K562 (cell line): ENCODE data around the gene CD48. TPM values are rescaled to one million over a fixed set of nuclear protein-coding genes. Genes with fewer than 3 reads are reported as not detected.

Experiments
- ATAC-seq: fragments of 200-7000 bp; cut with Tn5 transposase; 3 replicates; pipeline ENCODE4 v1.9.1; 2020; ENCODE audit warnings: moderate library complexity
- BruUV-seq: library from RNA; stranded (reverse); fragments of 400-500 nt; replicated peaks from 2 replicates; lab custom pipeline; 2021; lab: Mats Ljungman, UMichigan
- CTCF ChIA-PET: fragments of 300-600 bp; formaldehyde crosslinking; extraction: SDS; loops from one replicate; lab custom pipeline; 2021; ENCODE audit warnings: low intra/inter-chr PET ratio; lab: Yijun Ruan, JAX
- POLR2A ChIA-PET: fragments of 300-600, 350-650 bp; sonication (Branson Sonifier 250); formaldehyde crosslinking; extraction: SDS; loops from one replicate; lab custom pipeline; 2021; ENCODE audit warnings: antibody characterized with exemption, inconsistent platforms; lab: Yijun Ruan, JAX
- DNase-seq, 4 experiments: peaks; one replicate each; pipeline versions ENCODE4 v3.0.0 to v3.0.0-alpha.2; 2011 to 2018; ENCODE audit warnings: low spot score in 3 of 4, mixed read lengths in 3 of 4; ENCODE audit errors: extremely low read depth in 1 of 4
- FAIRE-seq: peaks from 2 replicates; lab custom pipeline; 2011; peaks lifted over from hg19 to GRCh38; lab: Jason Lieb, UNC
- H2AFZ ChIP-seq: 2 replicates; pipeline ENCODE4 v1.6.0; 2011; ENCODE audit warnings: low read depth, low read length, control low read depth, inconsistent platforms
- H3K27ac ChIP-seq: fragments of 200-600 bp; 3 replicates; pipeline ENCODE4 v1.8.0; 2011; ENCODE audit warnings: low read depth, mild to moderate bottlenecking, control low read depth, inconsistent platforms, low read length, moderate library complexity, mixed read lengths; ENCODE audit errors: extremely low read depth
- H3K27me3 ChIP-seq, 2 experiments: fragments of 300-600 bp in 1 of 2; 2 replicates in 1 of 2; 3 replicates in 1 of 2; pipeline versions ENCODE4 v1.6.0 to v1.8.0; 2011; ENCODE audit warnings: inconsistent platforms in 2 of 2, low read length in 2 of 2, mild to moderate bottlenecking in 1 of 2, mixed read lengths in 1 of 2, moderate library complexity in 1 of 2; ENCODE audit not compliant: control insufficient read depth in 2 of 2, insufficient read depth in 2 of 2
- H3K36me3 ChIP-seq: fragments of 300-600 bp; 3 replicates; pipeline ENCODE4 v1.8.0; 2011; ENCODE audit warnings: mild to moderate bottlenecking, low read length, inconsistent platforms; ENCODE audit not compliant: control insufficient read depth, insufficient read depth
- H3K4me1 ChIP-seq, 2 experiments: fragments of 200-600 bp in 1 of 2; replicated peaks in 1 of 2; 2 replicates in 1 of 2; 3 replicates in 1 of 2; pipeline versions ENCODE4 v1.5.1 to v1.8.0; 2011; ENCODE audit warnings: inconsistent platforms in 2 of 2, low read length in 2 of 2, mild to moderate bottlenecking in 1 of 2, mixed read lengths in 1 of 2, moderate library complexity in 1 of 2; ENCODE audit not compliant: control insufficient read depth in 2 of 2, insufficient read depth in 2 of 2
- H3K4me2 ChIP-seq: 2 replicates; pipeline ENCODE4 v1.6.1; 2011; ENCODE audit warnings: low read length, control low read depth, inconsistent platforms, mixed read lengths; ENCODE audit not compliant: insufficient read depth
- H3K4me3 ChIP-seq: fragments of 200-600 bp; sonication (generic), shearing (Covaris generic); 2 replicates; pipeline ENCODE4 v1.5.1; 2016; ENCODE audit warnings: control low read depth, inconsistent platforms
- H3K79me2 ChIP-seq: fragments of 200-600 bp; 3 replicates; pipeline ENCODE4 v1.8.0; 2011; ENCODE audit warnings: low read length, inconsistent platforms; ENCODE audit not compliant: control insufficient read depth, insufficient read depth
- H3K9ac ChIP-seq, 2 experiments: 2 replicates each; pipeline versions ENCODE4 v1.6.0 to v1.6.1; 2011; ENCODE audit warnings: low read depth in 2 of 2, low read length in 2 of 2, control low read depth in 1 of 2, inconsistent platforms in 1 of 2, mild to moderate bottlenecking in 1 of 2, mixed read lengths in 1 of 2; ENCODE audit not compliant: insufficient read depth in 1 of 2
- H3K9me1 ChIP-seq: one replicate; pipeline ENCODE4 v1.6.0; 2011; ENCODE audit warnings: inconsistent platforms, mild to moderate bottlenecking, low read length, moderate library complexity; ENCODE audit not compliant: control insufficient read depth, insufficient read depth
- H3K9me3 ChIP-seq: replicated peaks from 2 replicates; pipeline ENCODE4 v1.5.1; 2011; ENCODE audit warnings: low read depth, low read length, inconsistent platforms; ENCODE audit not compliant: control insufficient read depth, insufficient read depth
- H4K20me1 ChIP-seq: replicated peaks from 2 replicates; pipeline ENCODE4 v1.6.1; 2011; ENCODE audit warnings: low read length, inconsistent platforms, mixed read lengths; ENCODE audit not compliant: control insufficient read depth, insufficient read depth
- ARID1B ChIP-seq: fragments of 450-650 bp; IDR thresholded peaks from 2 replicates; pipeline ENCODE4 v1.6.1; 2016; ENCODE audit warnings: antibody characterized with exemption, mild to moderate bottlenecking, inconsistent platforms
- BRF1 ChIP-seq: IDR thresholded peaks from 3 replicates; pipeline ENCODE4 v1.6.1; 2011; ENCODE audit warnings: borderline replicate concordance, mild to moderate bottlenecking; ENCODE audit not compliant: insufficient read length; ENCODE audit errors: extremely low read depth
- CCAR2 ChIP-seq: fragments of 200-400 bp; formaldehyde crosslinking; IDR thresholded peaks from 2 replicates; pipeline ENCODE4 v1.6.1; 2017; ENCODE audit warnings: mild to moderate bottlenecking, low read depth, low read length
- CHD4 ChIP-seq: fragments of 200-600 bp; sonication (generic); IDR thresholded peaks from 3 replicates; pipeline ENCODE4 v1.6.1; 2012; ENCODE audit warnings: low read depth, mild to moderate bottlenecking, mixed read lengths, low read length, inconsistent platforms; ENCODE audit not compliant: insufficient read depth, insufficient replicate concordance, poor library complexity, severe bottlenecking
- HIVEP1 ChIP-seq: fragments of 250-450 bp; sonication (Bioruptor Pico); IDR thresholded peaks from 2 replicates; pipeline ENCODE4 v1.4.0; 2020; ENCODE audit warnings: mild to moderate bottlenecking
- SAFB2 ChIP-seq: fragments of 200-400 bp; formaldehyde crosslinking; IDR thresholded peaks from 2 replicates; pipeline ENCODE4 v1.6.1; 2018; ENCODE audit warnings: borderline replicate concordance, low read length, low read depth, moderate library complexity; ENCODE audit not compliant: severe bottlenecking
- XRCC4 ChIP-seq: IDR thresholded peaks from one replicate; pipeline ENCODE4 v1.6.1; 2011; ENCODE audit not compliant: insufficient read depth, insufficient read length; ENCODE audit errors: extremely low read depth
- ZNF280B ChIP-seq: fragments of 250-450 bp; sonication (Bioruptor Pico); IDR thresholded peaks from 2 replicates; pipeline ENCODE4 v1.5.1; 2021; ENCODE audit warnings: mild to moderate bottlenecking
- ZNF639 ChIP-seq, 2 experiments: fragments of 200-800 bp in 1 of 2; sonication (Bioruptor generic) in 1 of 2; sonication (generic) in 1 of 2; formaldehyde crosslinking in 1 of 2; IDR thresholded peaks in 1 of 2; conservative IDR thresholded peaks in 1 of 2; 2 replicates each; pipeline versions ENCODE4 v1.5.0 to v1.6.1; 2016 to 2020; ENCODE audit warnings: missing compliant biosample characterization in 1 of 2, missing genetic modification characterization in 1 of 2, missing genetic modification reagents in 1 of 2
- WGBS: fragments of 100-300 bp; shearing (Covaris generic); methylation state at CpG from one replicate; pipeline ENCODE4 v1.1.6; 2016; ENCODE audit warnings: low coverage, mixed read lengths; ENCODE audit not compliant: insufficient coverage; ENCODE audit errors: missing lambda C conversion rate; 5-methylcytosine and 5-hydroxymethylcytosine counted together
- in situ Hi-C: fragments of 300-500 bp; cut with MboI; formaldehyde crosslinking; loops from 4 replicates; pipeline ENCODE4 v1.15.0; 2018; ENCODE audit warnings: inconsistent platforms, mixed read lengths
- intact Hi-C: fragments of 100-400 bp; cut with micrococcal nuclease; formaldehyde crosslinking; loops from 2 replicates; pipeline ENCODE4 v1.14.2; 2022
- polyA plus RNA-seq, 8 experiments: library from polyadenylated mRNA; depleted of rRNA in 4 of 8; stranded (reverse) in 5 of 8; unstranded in 3 of 8; fragments of >200 nt; fragmentation: Nextera tagmentation in 2 of 8; fragmentation: Illumina TruSeq in 1 of 8; extraction: Ambion mirVana in 2 of 8; extraction: Trizol in 1 of 8; gene quantifications; 2 replicates each; pipeline versions ENCODE4 v1.2.1 to v1.2.3, GENCODE V29; 2011 to 2014; ENCODE audit warnings: inconsistent platforms in 1 of 8, missing spikeins in 1 of 8
- total RNA-seq, 7 experiments: library from RNA; depleted of rRNA in 6 of 7; stranded (reverse); fragments of >200 nt in 6 of 7; fragmentation: Illumina TruSeq in 2 of 7; extraction: Trizol in 2 of 7; gene quantifications; 2 replicates each; pipeline versions ENCODE4 v1.2.1 to v1.2.3, GENCODE V29; 2011 to 2021; ENCODE audit warnings: low replicate concordance in 1 of 7

CD48 gene
- total and polyA plus RNA-seq, 9 of the 15 experiments (the other 6 are each of a cell fraction or from before 2014, with no cell fraction given) = 0.10 to 0.42 (median 0.29) TPM; not detected in 3

GRCh38 chr1:160759740-160760139, 48.1 kb upstream of the CD48 start:
- ChIA-PET CTCF (no interaction called here), POLR2A (interaction anchor here (0.6 to 0.7 kb wide), 3 partner anchors 9 to 184 kb away, joined by 3 to 4 read pairs (median 3); no protein-coding TSS in a partner anchor)
- in situ Hi-C loops = no loop called here

GRCh38 chr1:160758521-160758920, 46.9 kb upstream of the CD48 start:
- ATAC-seq = no peak
- no peak overlapping the region for H3K27ac ChIP-seq
- POLR2A ChIA-PET = no interaction called here

More at GRCh38 chr1:160759740-160760139, 48.1 kb upstream of the CD48 start:
- no peaks in the 10 kb centered on the region for H4K20me1 ChIP-seq
- no peak for FAIRE-seq
- no peak overlapping the region for H2AFZ ChIP-seq
- no peak overlapping the region for H3K4me3 ChIP-seq
- no peak for DNase-seq
- intact Hi-C loops = loop anchor here (10.0 kb wide), 1 partner anchor 135 kb away; no protein-coding TSS in a partner anchor
- ATAC-seq = no peak
- TF ChIP-seq SAFB2 = no peak
- TF ChIP-seq CHD4 = no peak
- no peak for TF ChIP-seq XRCC4
- no peak for TF ChIP-seq BRF1
- TF ChIP-seq, all 486 proteins: peak for 0
- H3K27me3 ChIP-seq = no peaks in the 10 kb centered on the region; a peak in 2 of 5 replicates
- H3K4me1 ChIP-seq = no peaks in the 10 kb centered on the region
- H3K79me2 ChIP-seq = no peaks in the 10 kb centered on the region
- H3K9me1 ChIP-seq = no peaks in the 10 kb centered on the region
- no peaks in the 10 kb centered on the region for H3K36me3 ChIP-seq
- H3K9ac ChIP-seq = no peak overlapping the region
- no peak overlapping the region for H3K27ac ChIP-seq
- H3K4me2 ChIP-seq = no peak overlapping the region
- H3K9me3 ChIP-seq = no peaks in the 10 kb centered on the region
- BruUV-seq = no TSS peak

More at GRCh38 chr1:160758521-160758920, 46.9 kb upstream of the CD48 start:
- no peak overlapping the region for H3K4me2 ChIP-seq
- no peaks in the 10 kb centered on the region for H3K9me1 ChIP-seq
- H3K79me2 ChIP-seq = no peaks in the 10 kb centered on the region
- H3K36me3 ChIP-seq = no peaks in the 10 kb centered on the region
- intact Hi-C loops = no loop called here
- no peaks in the 10 kb centered on the region for H3K9me3 ChIP-seq
- no peaks in the 10 kb centered on the region for H3K4me1 ChIP-seq
- peaks cover 1 to 2% of the 10 kb centered on the region in 2 experiments; a peak in 2 of 5 replicates for H3K27me3 ChIP-seq
- DNase-seq (no peak), FAIRE-seq (no peak)
- 3% methylated on average over 2 of the region's 2 CpGs for WGBS
- CTCF ChIA-PET = no interaction called here
- H2AFZ ChIP-seq = no peak overlapping the region
- no peak overlapping the region for H3K9ac ChIP-seq
- no peaks in the 10 kb centered on the region for H4K20me1 ChIP-seq
- TF ChIP-seq ARID1B (no peak), HIVEP1 (CRISPR knock-in tag) (no peak), CCAR2 (no peak), ZNF639 (CRISPR knock-in tag; conservative IDR thresholded peaks at IDR 0.05 in 1 of 2, IDR thresholded peaks at IDR 0.05 in 1 of 2) (no peak), ZNF280B (CRISPR knock-in tag) (no peak)
- no TSS peak for BruUV-seq
- in situ Hi-C loops = no loop called here
- no peak overlapping the region for H3K4me3 ChIP-seq
